AG09319 (cell line): ENCODE results near the gene LPP.

Experiments
- DNase-seq: peaks from one replicate; pipeline ENCODE4 v3.0.0-alpha.2; 2010; ENCODE audit warnings: low read depth; ENCODE audit errors: extremely low read depth
- CTCF ChIP-seq: IDR thresholded peaks from 2 replicates; pipeline ENCODE4 v1.5.1; 2011; ENCODE audit warnings: low read depth, mild to moderate bottlenecking, inconsistent platforms, low read length, moderate library complexity

The LPP gene

GRCh38 chr3:188231456-188231855 is 77.5 kb downstream of the LPP start:
- no peak for DNase-seq
- TF ChIP-seq CTCF = no peak

GRCh38 chr3:188232656-188233055 is 78.7 kb downstream of the LPP start:
- DNase-seq = no peak
- TF ChIP-seq CTCF = no peak

- TF ChIP-seq CTCF = no peak
Measured at GRCh38 chr3:188233320-188233719, 79.4 kb downstream of the LPP start.

GRCh38 chr3:188234132-188234531 is 80.2 kb downstream of the LPP start:
- TF ChIP-seq CTCF = no peak
- no peak for DNase-seq

More at GRCh38 chr3:188233320-188233719, 79.4 kb downstream of the LPP start:
- DNase-seq = no peak

GRCh38 chr3:188236271-188236670 is 82.3 kb downstream of the LPP start:
- DNase-seq = no peak
- no peak for TF ChIP-seq CTCF

GRCh38 chr3:188239035-188239434 is 85.1 kb downstream of the LPP start:
- no peak for TF ChIP-seq CTCF
- DNase-seq = no peak

GRCh38 chr3:188239577-188239976 is 85.6 kb downstream of the LPP start:
- TF ChIP-seq CTCF = no peak

More at GRCh38 chr3:188239577-188239976, 85.6 kb downstream of the LPP start:
- DNase-seq = no peak
